Activated T-helper 2 cell treated with anti-CD3 and anti-CD28 coated beads, Interferon-gamma antibody, Interleukin-2, Interleukin-4, amounts not matched to agents 10 μg/mL and 5 μg/mL and 100 μg/mL, durations not matched to agents 14 hours and 24 hours and 36 hours (primary cell): ENCODE data around the gene IKZF3. TPM values are rescaled to one million over a fixed set of nuclear protein-coding genes. Genes with fewer than 3 reads are reported as not detected.

Experiments
- DNase-seq: peaks from one replicate; pipeline ENCODE4 v3.0.0; 2021; ENCODE audit warnings: low spot score
- H3K27ac Mint-ChIP-seq: one replicate; pipeline ENCODE4 v1.8.0; 2021; ENCODE audit warnings: mixed read lengths
- H3K27me3 Mint-ChIP-seq: one replicate; pipeline ENCODE4 v1.8.0; 2021; ENCODE audit warnings: low read depth, mixed read lengths
- H3K36me3 Mint-ChIP-seq: one replicate; pipeline ENCODE4 v1.8.0; 2021; ENCODE audit warnings: low read depth, mixed read lengths
- H3K4me1 Mint-ChIP-seq: one replicate; pipeline ENCODE4 v1.8.0; 2021; ENCODE audit warnings: low read depth, mixed read lengths
- H3K4me3 Mint-ChIP-seq: one replicate; pipeline ENCODE4 v1.8.0; 2021; ENCODE audit warnings: low read depth, mild to moderate bottlenecking, moderate library complexity, mixed read lengths
- H3K9me3 Mint-ChIP-seq: one replicate; pipeline ENCODE4 v1.8.0; 2021; ENCODE audit warnings: mixed read lengths
- intact Hi-C: fragments of 100-400 bp; cut with micrococcal nuclease; formaldehyde crosslinking; loops from one replicate; pipeline ENCODE4 v1.15.1; 2023
- total RNA-seq: library from RNA; stranded (reverse); gene quantifications from 2 replicates; pipeline ENCODE4 v1.2.3, GENCODE V29; 2022

IKZF3 gene
- total RNA-seq, 1 donor from 2014 or later = 18.3 TPM

DNA sequence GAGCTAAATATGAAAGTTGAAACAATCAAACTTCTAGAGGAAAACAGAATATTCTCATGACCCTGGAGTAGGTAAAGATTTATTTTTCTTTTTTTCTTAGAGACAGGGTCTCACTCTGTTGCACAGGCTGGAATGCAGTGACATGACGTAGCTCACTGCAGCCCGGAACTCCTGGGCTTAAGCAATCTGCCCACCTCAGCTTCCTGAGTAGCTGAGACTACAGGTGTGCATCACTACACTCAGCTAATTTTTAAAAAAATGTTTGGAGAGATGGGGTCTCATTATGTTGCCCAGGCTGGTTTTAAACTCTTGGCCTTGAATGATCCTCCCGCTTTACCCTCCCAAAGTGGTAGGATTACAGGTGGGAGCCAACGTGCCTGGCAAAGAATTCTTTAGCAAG lies 15.5 kb downstream of the IKZF3 start:
- no peaks in the 10 kb centered on the region for H3K27me3 Mint-ChIP-seq
- H3K9me3 Mint-ChIP-seq = no peaks in the 10 kb centered on the region
- intact Hi-C loops = no loop called here
- H3K27ac Mint-ChIP-seq = no peak overlapping the region
- no peak for DNase-seq
- no peak overlapping the region for H3K4me3 Mint-ChIP-seq
- peaks cover 52% of the 10 kb centered on the region for H3K4me1 Mint-ChIP-seq
- peaks cover 26% of the 10 kb centered on the region for H3K36me3 Mint-ChIP-seq

DNA sequence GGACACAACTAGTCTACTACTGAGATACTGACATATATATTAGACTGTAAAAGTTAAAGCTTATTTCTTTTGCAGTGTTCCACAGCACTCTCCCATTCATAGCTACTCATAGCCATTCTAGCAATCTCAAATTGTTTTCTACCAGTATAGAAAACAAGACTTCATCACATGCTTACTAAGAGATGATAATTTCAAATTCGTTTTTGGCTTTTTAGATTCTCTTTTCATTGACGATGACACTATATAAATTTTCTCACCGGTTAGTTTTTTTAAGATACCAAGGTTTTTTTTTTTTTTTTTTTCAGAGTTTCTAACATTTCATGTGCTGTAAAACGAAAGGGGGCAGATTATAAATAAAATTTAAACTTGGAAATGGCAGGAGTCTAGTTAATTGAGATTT lies 17.9 kb downstream of the IKZF3 start:
- H3K27ac Mint-ChIP-seq = no peak overlapping the region
- peaks cover 2% of the 10 kb centered on the region for H3K9me3 Mint-ChIP-seq
- intact Hi-C loops = no loop called here
- peaks cover 55% of the 10 kb centered on the region for H3K4me1 Mint-ChIP-seq
- H3K4me3 Mint-ChIP-seq = no peak overlapping the region
- DNase-seq = no peak
- H3K27me3 Mint-ChIP-seq = no peaks in the 10 kb centered on the region
- H3K36me3 Mint-ChIP-seq = peaks cover 27% of the 10 kb centered on the region

DNA sequence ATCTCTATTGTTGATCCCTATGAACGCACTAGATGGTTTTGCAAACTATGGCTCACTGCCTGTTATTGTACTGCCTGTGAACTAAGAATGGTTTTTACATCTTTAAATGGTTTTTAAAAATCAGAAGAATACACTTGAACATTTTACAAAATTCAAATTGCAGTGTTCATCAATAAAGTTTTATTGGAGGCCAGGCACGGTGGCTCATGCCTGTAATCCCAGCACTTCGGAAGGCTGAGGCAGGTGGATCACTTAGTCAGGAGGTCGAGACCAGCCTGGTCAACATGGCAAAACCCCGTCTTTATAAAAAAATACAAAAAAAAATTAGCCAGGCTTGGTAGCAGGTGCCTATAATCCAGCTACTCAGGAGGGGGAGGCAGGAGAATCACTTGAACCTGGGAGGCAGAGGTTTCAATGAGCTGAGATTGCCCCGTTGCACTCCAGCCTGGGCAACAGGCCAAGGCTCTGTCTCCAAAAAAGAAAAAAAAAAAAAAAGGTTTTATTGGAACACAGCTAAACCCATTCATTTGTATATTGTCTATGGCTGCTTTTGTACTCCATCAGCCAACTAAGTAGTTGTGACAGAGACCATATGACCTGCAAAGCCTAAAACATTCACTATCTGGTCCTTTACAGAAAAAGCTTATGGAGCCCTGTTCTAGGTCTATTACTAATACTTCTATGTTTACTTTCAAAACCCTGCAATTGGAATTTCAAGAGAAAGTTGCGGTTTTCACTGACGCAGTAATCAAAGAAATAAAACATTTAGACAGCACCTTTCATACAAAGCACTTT lies 18.9 kb downstream of the IKZF3 start:
- Mint-ChIP-seq H3K27ac (no peak overlapping the region), H3K36me3 (peaks cover 34% of the 10 kb centered on the region), H3K9me3 (peaks cover 6% of the 10 kb centered on the region), H3K4me1 (peaks cover 55% of the 10 kb centered on the region), H3K4me3 (no peak overlapping the region), H3K27me3 (no peaks in the 10 kb centered on the region)
- DNase-seq = no peak
- intact Hi-C loops = no loop called here

DNA sequence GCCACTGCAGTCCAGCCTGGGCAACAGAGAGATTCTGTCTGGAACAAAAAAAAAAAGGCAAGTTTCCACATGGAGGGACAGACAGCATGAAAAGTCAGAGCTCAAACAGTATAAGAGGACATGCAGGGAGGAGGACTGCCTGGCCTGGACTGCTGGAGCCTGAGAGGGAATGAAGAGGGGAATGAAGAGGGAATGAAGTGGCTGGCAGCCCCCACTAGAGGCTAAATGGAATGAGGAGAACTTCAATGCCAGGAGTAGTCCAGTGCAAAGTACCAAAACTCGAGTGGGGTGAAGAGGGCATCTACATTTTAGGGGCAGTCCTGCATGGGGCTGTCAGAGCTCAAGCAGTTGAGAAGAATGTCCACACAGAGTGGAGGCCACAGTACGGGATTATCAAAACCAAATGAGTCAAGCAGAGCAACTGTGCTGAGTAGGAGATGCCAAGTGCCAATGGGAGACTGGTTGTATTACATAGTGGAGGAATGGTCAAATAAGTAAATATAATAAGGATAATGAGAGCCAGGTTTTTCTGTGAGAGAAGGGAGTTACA lies 22.9 kb downstream of the IKZF3 start:
- intact Hi-C loops = no loop called here
- peaks cover 60% of the 10 kb centered on the region for H3K36me3 Mint-ChIP-seq
- H3K4me3 Mint-ChIP-seq = no peak overlapping the region
- peaks cover 34% of the 10 kb centered on the region for H3K4me1 Mint-ChIP-seq
- no peaks in the 10 kb centered on the region for H3K27me3 Mint-ChIP-seq
- DNase-seq = no peak
- peaks cover 33% of the 10 kb centered on the region for H3K9me3 Mint-ChIP-seq
- no peak overlapping the region for H3K27ac Mint-ChIP-seq

DNA sequence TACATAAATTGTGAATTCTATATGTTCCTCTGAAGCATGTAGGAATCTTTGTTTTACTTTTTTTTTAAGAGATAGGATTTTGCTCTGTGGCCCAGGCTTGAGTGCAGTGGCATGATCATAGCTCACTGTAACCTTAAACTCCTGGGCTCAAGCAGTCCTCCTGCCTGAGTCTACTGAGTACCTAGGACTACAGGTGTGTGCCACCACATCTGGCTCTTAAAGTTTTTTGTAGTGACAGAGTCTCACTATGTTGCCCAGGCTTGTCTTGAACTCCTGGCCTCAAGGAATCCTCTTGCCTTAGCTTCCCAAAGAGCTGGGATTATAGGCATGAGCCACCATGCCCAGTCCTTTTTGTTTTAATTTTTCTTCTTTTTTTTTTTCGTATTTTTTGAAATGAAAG lies 25.3 kb downstream of the IKZF3 start:
- H3K36me3 Mint-ChIP-seq = peaks cover 74% of the 10 kb centered on the region
- H3K4me1 Mint-ChIP-seq = peaks cover 23% of the 10 kb centered on the region
- peaks cover 49% of the 10 kb centered on the region for H3K9me3 Mint-ChIP-seq
- H3K27me3 Mint-ChIP-seq = no peaks in the 10 kb centered on the region
- no peak for DNase-seq
- intact Hi-C loops = no loop called here
- no peak overlapping the region for H3K27ac Mint-ChIP-seq
- H3K4me3 Mint-ChIP-seq = no peak overlapping the region

DNA sequence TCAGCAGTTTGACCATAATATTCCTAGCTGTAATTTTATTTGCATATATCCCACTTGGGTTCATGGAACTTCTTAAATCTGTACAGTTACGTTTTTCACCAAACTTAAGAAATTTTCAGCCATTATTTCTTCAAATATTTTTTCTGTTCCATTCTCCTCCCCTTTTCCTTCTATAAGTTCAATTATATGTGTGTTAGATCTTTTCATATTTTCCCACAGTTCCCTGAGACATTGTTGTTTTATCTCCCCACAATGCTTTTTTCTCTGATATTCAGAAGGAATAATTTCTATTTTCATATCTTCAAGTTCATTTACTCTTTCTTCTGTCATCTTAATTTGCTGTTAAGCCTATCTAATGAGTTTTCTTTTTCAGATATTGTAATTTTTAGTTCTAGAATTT lies 26.1 kb downstream of the IKZF3 start:
- Mint-ChIP-seq H3K36me3 (peaks cover 74% of the 10 kb centered on the region), H3K27ac (no peak overlapping the region), H3K4me1 (peaks cover 16% of the 10 kb centered on the region), H3K9me3 (peaks cover 50% of the 10 kb centered on the region), H3K4me3 (no peak overlapping the region), H3K27me3 (no peaks in the 10 kb centered on the region)
- intact Hi-C loops = no loop called here
- no peak for DNase-seq

DNA sequence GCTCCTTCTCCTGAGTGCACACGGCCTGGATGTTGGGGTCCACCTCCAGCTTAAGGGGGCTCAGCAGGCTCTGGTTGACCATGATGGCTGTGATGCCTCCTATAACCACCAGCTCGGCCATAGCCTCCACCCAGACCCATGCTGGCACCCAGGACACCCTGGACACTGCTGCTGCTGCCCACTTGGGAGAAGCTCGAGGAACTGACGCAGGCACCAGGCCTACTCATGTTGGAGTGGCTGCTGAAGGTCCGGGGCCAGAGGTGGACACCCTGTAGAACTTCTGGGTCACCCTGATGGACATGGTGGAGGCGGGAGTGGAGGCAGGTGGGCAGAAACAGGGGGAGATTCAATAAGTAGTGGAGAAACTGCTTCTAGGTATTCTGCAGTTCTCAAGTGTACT lies 28.0 kb downstream of the IKZF3 start:
- Mint-ChIP-seq H3K36me3 (peaks cover 73% of the 10 kb centered on the region), H3K4me3 (no peak overlapping the region), H3K4me1 (peaks cover 4% of the 10 kb centered on the region), H3K27ac (no peak overlapping the region), H3K9me3 (peaks cover 46% of the 10 kb centered on the region), H3K27me3 (no peaks in the 10 kb centered on the region)
- intact Hi-C loops = no loop called here
- no peak for DNase-seq

DNA sequence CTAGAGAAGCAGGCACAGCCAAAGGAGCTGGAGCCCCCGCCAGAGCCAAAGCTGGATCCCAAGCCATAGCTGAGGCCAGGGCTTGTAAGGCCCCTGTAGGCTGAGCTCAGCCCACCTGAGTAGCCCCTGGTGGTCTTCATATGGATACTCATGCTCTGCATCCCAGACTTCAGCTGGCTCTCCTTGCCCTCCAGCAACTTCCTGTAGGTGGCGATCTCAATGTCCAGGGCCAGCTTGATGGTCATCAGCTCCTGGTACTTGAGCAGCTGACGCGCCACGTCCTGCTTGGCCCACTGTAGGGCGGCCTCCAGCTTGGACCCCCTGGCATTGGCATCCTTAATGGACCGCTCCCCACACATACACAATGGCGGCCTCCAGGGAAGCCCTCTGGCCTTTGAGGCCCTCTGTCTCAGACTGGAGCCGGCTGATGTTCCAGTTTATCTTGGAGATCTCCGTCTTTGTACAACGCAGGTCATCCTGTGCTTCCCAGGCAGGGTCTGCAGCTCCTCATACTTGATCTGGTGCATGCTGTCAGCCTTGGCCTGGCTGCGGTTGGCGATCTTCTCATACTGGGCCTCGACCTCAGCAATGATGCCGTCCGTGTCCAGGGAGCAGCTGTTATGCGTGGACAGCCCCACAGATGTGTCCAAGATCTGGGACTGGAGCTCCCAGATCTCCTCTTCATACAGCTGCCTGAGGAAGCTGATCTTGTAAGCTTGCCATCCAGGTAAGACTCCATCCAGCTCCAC lies 28.9 kb downstream of the IKZF3 start:
- DNase-seq = no peak
- Mint-ChIP-seq H3K27ac (no peak overlapping the region), H3K4me3 (no peak overlapping the region), H3K9me3 (peaks cover 44% of the 10 kb centered on the region), H3K36me3 (peaks cover 66% of the 10 kb centered on the region), H3K4me1 (peaks cover 2% of the 10 kb centered on the region), H3K27me3 (no peaks in the 10 kb centered on the region)
- intact Hi-C loops = no loop called here

DNA sequence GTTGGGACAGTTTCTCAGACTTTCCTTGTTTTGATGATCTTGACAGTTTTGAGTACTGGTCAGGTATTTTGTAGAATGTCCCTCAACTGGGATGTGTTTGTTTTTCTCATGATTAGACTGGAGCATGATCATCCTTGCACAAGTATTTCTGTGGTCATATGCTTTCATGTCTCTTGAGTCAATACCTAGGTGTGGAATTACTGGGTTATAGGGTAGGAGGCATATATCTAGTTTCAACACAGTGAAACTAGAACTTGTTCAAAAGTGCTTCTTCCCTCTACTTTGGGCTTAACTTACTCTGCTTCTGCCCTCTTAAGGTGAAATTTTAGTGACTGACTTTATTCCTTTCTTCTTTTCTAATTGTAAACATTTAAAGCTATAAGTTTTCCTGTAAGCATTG lies 30.1 kb downstream of the IKZF3 start:
- Mint-ChIP-seq H3K9me3 (peaks cover 36% of the 10 kb centered on the region), H3K36me3 (peaks cover 62% of the 10 kb centered on the region), H3K4me3 (no peak overlapping the region), H3K27me3 (no peaks in the 10 kb centered on the region), H3K4me1 (peaks cover 2% of the 10 kb centered on the region), H3K27ac (no peak overlapping the region)
- intact Hi-C loops = no loop called here
- no peak for DNase-seq

DNA sequence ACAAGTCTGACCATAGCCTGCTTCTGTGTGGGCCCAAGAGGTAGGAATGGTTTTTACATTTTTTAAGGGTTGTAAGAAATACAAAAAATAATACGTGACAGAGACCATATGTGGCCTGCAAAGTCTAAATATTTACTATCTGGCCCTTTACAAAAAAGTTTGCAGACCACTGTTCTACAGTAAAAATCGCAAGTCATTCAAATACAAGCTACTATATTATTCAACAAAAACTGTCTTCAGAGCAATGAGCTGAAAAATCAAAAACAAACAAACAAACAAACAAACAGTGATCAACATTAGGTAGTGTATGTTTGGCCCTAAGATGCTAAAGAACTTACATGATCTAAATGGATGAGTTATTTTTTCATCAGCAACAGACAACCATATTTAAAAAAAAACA lies 32.5 kb downstream of the IKZF3 start:
- DNase-seq = no peak
- peaks cover 17% of the 10 kb centered on the region for H3K9me3 Mint-ChIP-seq
- no peak overlapping the region for H3K27ac Mint-ChIP-seq
- peaks cover 5% of the 10 kb centered on the region for H3K4me1 Mint-ChIP-seq
- H3K36me3 Mint-ChIP-seq = peaks cover 62% of the 10 kb centered on the region
- H3K4me3 Mint-ChIP-seq = no peak overlapping the region
- H3K27me3 Mint-ChIP-seq = no peaks in the 10 kb centered on the region
- intact Hi-C loops = no loop called here

DNA sequence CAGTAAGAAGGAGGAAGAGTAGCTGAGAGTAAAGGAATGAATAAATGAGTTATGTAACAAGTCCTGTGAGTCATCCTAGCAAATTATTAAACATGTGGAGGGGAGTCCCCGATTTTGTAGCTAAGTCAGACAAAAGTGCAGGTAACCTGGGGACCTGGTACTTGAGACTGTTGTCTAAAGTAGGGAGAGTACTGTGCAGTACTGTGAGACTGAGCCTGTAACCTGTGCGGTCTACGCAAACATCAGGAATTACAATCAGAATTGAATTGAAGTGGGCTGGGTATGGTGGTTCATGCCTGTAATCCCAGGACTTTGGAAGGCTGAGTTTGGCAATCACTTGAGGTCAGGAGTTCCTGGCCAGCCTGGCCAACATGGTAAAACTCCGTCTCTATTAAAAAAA lies 35.7 kb downstream of the IKZF3 start:
- DNase-seq = no peak
- no peak overlapping the region for H3K4me3 Mint-ChIP-seq
- H3K4me1 Mint-ChIP-seq = peaks cover 6% of the 10 kb centered on the region
- peaks cover 70% of the 10 kb centered on the region for H3K36me3 Mint-ChIP-seq
- peaks cover 27% of the 10 kb centered on the region for H3K9me3 Mint-ChIP-seq
- intact Hi-C loops = no loop called here
- no peaks in the 10 kb centered on the region for H3K27me3 Mint-ChIP-seq
- H3K27ac Mint-ChIP-seq = no peak overlapping the region

DNA sequence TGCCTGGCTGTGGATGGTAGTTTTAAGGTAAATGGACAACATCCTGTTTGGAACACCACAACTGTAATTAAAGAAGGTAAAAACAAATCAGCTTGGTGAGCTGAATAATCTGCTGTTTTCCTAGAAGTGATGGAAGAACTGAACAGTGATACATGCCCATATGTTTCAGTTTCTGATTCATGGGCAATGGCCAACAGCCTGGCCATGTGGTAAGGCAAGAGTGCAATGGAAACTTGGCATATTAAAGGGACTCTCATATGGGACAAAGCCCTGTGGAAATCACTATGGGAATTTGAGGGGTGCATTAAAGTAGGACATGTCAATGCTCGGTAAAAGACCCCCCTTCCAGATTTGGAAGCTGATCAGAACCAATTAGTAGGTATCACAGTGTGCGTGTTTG lies 37.8 kb downstream of the IKZF3 start:
- H3K27me3 Mint-ChIP-seq = no peaks in the 10 kb centered on the region
- H3K36me3 Mint-ChIP-seq = peaks cover 83% of the 10 kb centered on the region
- peaks cover 40% of the 10 kb centered on the region for H3K9me3 Mint-ChIP-seq
- DNase-seq = no peak
- H3K27ac Mint-ChIP-seq = no peak overlapping the region
- intact Hi-C loops = no loop called here
- H3K4me1 Mint-ChIP-seq = peaks cover 10% of the 10 kb centered on the region
- no peak overlapping the region for H3K4me3 Mint-ChIP-seq

DNA sequence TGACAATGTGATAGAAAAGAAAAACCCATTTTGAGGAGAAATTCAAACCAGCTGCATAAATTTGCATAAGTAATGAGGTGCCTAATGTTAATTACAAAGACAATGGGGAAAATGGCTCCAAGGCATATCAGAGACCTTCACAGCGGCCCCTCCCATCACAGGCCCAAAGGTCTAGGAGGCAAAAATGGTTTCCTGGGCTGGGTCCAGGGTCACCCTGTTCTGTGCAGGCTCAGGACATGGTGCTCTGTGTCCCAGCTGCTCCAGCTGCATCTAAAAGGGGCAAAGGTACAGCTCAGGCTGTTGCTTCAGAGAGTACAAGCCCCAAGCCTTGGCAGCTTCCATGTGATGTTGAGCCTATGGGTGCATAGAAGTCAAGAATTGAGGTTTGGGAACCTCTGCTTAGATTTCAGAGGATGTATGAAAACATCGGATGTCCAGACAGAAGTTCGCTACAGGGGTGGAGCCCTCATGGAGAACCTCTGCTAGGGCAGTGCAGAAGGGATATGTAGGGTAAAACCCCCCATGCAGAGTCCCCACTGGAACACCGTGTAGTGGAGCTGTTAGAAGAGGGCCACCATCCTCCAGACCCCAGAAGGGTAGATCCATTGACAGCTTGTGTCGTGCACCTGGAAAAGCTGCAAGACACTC lies 40.6 kb downstream of the IKZF3 start:
- Mint-ChIP-seq H3K27me3 (no peaks in the 10 kb centered on the region), H3K36me3 (peaks cover 79% of the 10 kb centered on the region), H3K4me1 (peaks cover 33% of the 10 kb centered on the region), H3K4me3 (no peak overlapping the region), H3K9me3 (peaks cover 40% of the 10 kb centered on the region), H3K27ac (no peak overlapping the region)
- DNase-seq = no peak
- intact Hi-C loops = no loop called here
